GM12878 (cell line): Measurements from ENCODE around the gene MTMR3. TPM values are rescaled to one million over a fixed set of nuclear protein-coding genes. Genes with fewer than 3 reads are reported as not detected.

ENCODE experiments used
- ATAC-seq: fragments of 200-7000 bp; cut with Tn5 transposase; 3 replicates; pipeline ENCODE4 v1.9.1; 2020; ENCODE audit warnings: mild to moderate bottlenecking, moderate library complexity
- BruUV-seq: library from RNA; stranded (reverse); fragments of 400-500 nt; replicated peaks from 2 replicates; lab custom pipeline; 2021; lab: Mats Ljungman, UMichigan
- CTCF ChIA-PET: fragments of 300-600 bp; sonication (Branson Sonifier 250); formaldehyde crosslinking; extraction: SDS; loops from one replicate; lab custom pipeline; 2021; ENCODE audit warnings: inconsistent platforms; lab: Yijun Ruan, JAX
- POLR2A ChIA-PET: fragments of 350-600 bp; formaldehyde crosslinking; extraction: SDS; loops from one replicate; lab custom pipeline; 2021; ENCODE audit warnings: inconsistent platforms; lab: Charles Lee
- RAD21 ChIA-PET: fragments of 300-600 bp; sonication (Branson Sonifier 250); formaldehyde crosslinking; loops from one replicate; lab custom pipeline; 2023; ENCODE audit warnings: antibody characterized with exemption; ENCODE audit not compliant: unreplicated experiment; lab: Charles Lee
- SMC1A ChIA-PET: fragments of 300-600 bp; sonication (Branson Sonifier 250); formaldehyde crosslinking; loops from one replicate; lab custom pipeline; 2023; ENCODE audit not compliant: unreplicated experiment, uncharacterized antibody; lab: Charles Lee
- DNase-seq: peaks from one replicate; pipeline ENCODE4 v3.0.0-alpha.2; 2011; ENCODE audit warnings: low read depth, low spot score
- FAIRE-seq: peaks from 3 replicates; lab custom pipeline; 2011; peaks lifted over from hg19 to GRCh38; lab: Jason Lieb, UNC
- H2AFZ ChIP-seq: 2 replicates; pipeline ENCODE4 v1.6.0; 2011; ENCODE audit warnings: low read depth, low read length, control low read depth; ENCODE audit not compliant: control insufficient read depth
- H3K27ac ChIP-seq: 2 replicates; pipeline ENCODE4 v1.5.1; 2011; ENCODE audit warnings: control low read depth; ENCODE audit not compliant: control insufficient read depth, insufficient read depth
- H3K27me3 ChIP-seq, 2 experiments: replicated peaks in 1 of 2; 2 replicates each; pipeline versions ENCODE4 v1.6.0 to v1.6.1; 2011; ENCODE audit warnings: low read length in 1 of 2; ENCODE audit not compliant: control insufficient read depth in 2 of 2, insufficient read depth in 2 of 2
- H3K36me3 ChIP-seq, 2 experiments: 2 replicates each; pipeline ENCODE4 v1.5.1; 2011; ENCODE audit warnings: low read length in 1 of 2; ENCODE audit not compliant: control insufficient read depth in 2 of 2, insufficient read depth in 2 of 2
- H3K4me1 ChIP-seq: 2 replicates; pipeline ENCODE4 v1.6.1; 2011; ENCODE audit warnings: mild to moderate bottlenecking, low read length, moderate library complexity, mixed read lengths; ENCODE audit not compliant: control insufficient read depth, insufficient read depth
- H3K4me2 ChIP-seq: 2 replicates; pipeline ENCODE4 v1.6.0; 2011; ENCODE audit warnings: control low read depth; ENCODE audit not compliant: control insufficient read depth, insufficient read depth
- H3K4me3 ChIP-seq: fragments of 200-600 bp; sonication (generic); 2 replicates; pipeline ENCODE4 v1.5.1; 2016
- H3K79me2 ChIP-seq: 2 replicates; pipeline ENCODE4 v1.6.0; 2011; ENCODE audit warnings: low read length; ENCODE audit not compliant: control insufficient read depth, insufficient read depth
- H3K9ac ChIP-seq: 2 replicates; pipeline ENCODE4 v1.8.0; 2011; ENCODE audit warnings: low read length, control low read depth, mixed read lengths; ENCODE audit not compliant: control insufficient read depth, insufficient read depth
- H3K9me3 ChIP-seq: replicated peaks from 3 replicates; pipeline ENCODE4 v1.5.1; 2011; ENCODE audit warnings: mild to moderate bottlenecking, low read length; ENCODE audit not compliant: control insufficient read depth, insufficient read depth
- H4K20me1 ChIP-seq: 2 replicates; pipeline ENCODE4 v1.6.0; 2011; ENCODE audit not compliant: control insufficient read depth, insufficient read depth
- CHD1 ChIP-seq: IDR thresholded peaks from 2 replicates; pipeline ENCODE4 v1.6.1; 2012; ENCODE audit warnings: low read depth, low read length, improper control_type of control experiment
- PAX5 ChIP-seq: IDR thresholded peaks from 2 replicates; pipeline ENCODE4 v1.6.1; 2011; ENCODE audit warnings: low read depth, low read length, borderline replicate concordance
- RAD21 ChIP-seq: IDR thresholded peaks from 2 replicates; pipeline ENCODE4 v1.6.1; 2011; ENCODE audit warnings: mild to moderate bottlenecking, low read depth, low read length, moderate library complexity; ENCODE audit not compliant: insufficient read depth
- RBBP5 ChIP-seq: fragments of 200-600 bp; sonication (generic); conservative IDR thresholded peaks from 2 replicates; pipeline ENCODE4 v1.6.1; 2016
- RCOR1 ChIP-seq: conservative IDR thresholded peaks from 2 replicates; pipeline ENCODE4 v1.6.1; 2012; ENCODE audit warnings: low read depth, low read length, improper control_type of control experiment
- TCF12 ChIP-seq: IDR thresholded peaks from 2 replicates; pipeline ENCODE4 v1.6.1; 2011; ENCODE audit warnings: low read depth, mild to moderate bottlenecking, low read length
- WGBS: methylation state at CpG from one replicate; pipeline ENCODE4 v1.1.6; 2016; ENCODE audit warnings: low lambda C conversion rate; ENCODE audit not compliant: insufficient replicate concordance, insufficient coverage; ENCODE audit errors: missing lambda C conversion rate; 5-methylcytosine and 5-hydroxymethylcytosine counted together
- in situ Hi-C: fragments of 300-500 bp; cut with MboI; formaldehyde crosslinking; loops from 9 replicates; pipeline ENCODE4 v1.14.3; 2018; ENCODE audit warnings: mixed read lengths
- intact Hi-C: fragments of 100-400 bp; cut with micrococcal nuclease; formaldehyde crosslinking; loops from one replicate; pipeline ENCODE4 v1.14.2; 2022; ENCODE audit not compliant: unreplicated experiment
- polyA plus RNA-seq, 11 experiments: library from polyadenylated mRNA; depleted of rRNA in 4 of 11; unstranded in 6 of 11; stranded (reverse) in 5 of 11; fragments of >200 nt; fragmentation: Nextera tagmentation in 4 of 11; fragmentation: Illumina TruSeq in 1 of 11; extraction: Ambion mirVana in 4 of 11; extraction: Trizol in 1 of 11; gene quantifications; 1 replicate in 1 of 11; 2 replicates in 10 of 11; pipeline versions ENCODE4 v1.2.1 to v1.2.3, GENCODE V29; 2011 to 2016; ENCODE audit warnings: inconsistent platforms in 2 of 11, missing spikeins in 2 of 11, low read depth in 1 of 11
- total RNA-seq, 4 experiments: library from RNA; depleted of rRNA in 3 of 4; stranded (reverse); fragments of >200 nt in 3 of 4; fragmentation: Illumina TruSeq in 1 of 4; extraction: Trizol in 1 of 4; gene quantifications; 2 replicates each; pipeline versions ENCODE4 v1.2.1 to v1.2.3, GENCODE V29; 2013 to 2021
- TF ChIP-seq, protein P1 (sequence below): fragments of 450-650 bp; IDR thresholded peaks from 2 replicates; pipeline ENCODE4 v1.6.1; 2017; ENCODE audit warnings: mild to moderate bottlenecking, moderate library complexity
- TF ChIP-seq, protein P2 (sequence below): fragments of 450-650 bp; IDR thresholded peaks from 2 replicates; pipeline ENCODE4 v1.6.1; 2017; ENCODE audit warnings: mild to moderate bottlenecking, low read depth, inconsistent platforms; ENCODE audit not compliant: poor library complexity, severe bottlenecking

Gene MTMR3
- total and polyA plus RNA-seq, 10 of the 15 experiments (the other 5 are each of a cell fraction or from before 2014, with no cell fraction given), result 1.4 to 23.7 (median 10.6) TPM

DNA sequence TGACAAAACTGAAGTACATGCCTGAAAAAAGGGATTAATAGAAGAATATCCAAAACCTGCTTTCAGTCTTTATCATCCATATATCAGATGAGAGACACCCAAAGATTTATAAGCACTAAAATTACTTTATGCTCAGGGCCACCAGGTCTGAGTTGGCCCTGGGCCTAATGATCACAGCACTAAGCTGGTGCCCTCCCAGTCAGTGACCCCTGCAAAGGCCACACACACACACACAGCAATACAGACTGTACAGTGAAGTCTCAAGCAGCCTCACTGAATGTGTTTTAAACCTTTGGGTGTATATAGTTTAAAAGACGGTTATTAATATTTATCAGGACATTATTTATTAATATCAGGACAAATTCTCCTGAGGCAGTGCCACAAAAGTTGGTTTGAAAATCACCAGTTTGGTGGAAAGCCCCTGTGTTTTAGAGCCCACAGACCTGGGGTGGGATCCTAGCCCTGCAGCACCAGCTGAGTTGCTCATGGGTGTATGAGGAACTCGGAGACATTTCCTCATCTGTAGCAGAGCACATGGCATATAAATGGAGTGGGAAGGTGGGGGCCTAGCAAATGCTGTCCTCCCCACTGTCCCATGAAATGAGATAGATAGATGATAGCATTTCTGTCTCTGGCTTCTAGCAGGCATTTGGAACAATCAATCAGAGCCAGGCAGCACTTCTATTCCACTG, 148.9 kb downstream of the MTMR3 start:
- no peaks in the 10 kb centered on the region for H4K20me1 ChIP-seq
- CTCF ChIA-PET, result interaction anchor here (1.0 to 1.4 kb wide), 2 partner anchors 27 to 56 kb away, joined by 3 to 4 read pairs; no protein-coding TSS in a partner anchor
- no peaks in the 10 kb centered on the region for H3K27me3 ChIP-seq
- no peak for DNase-seq
- RAD21 ChIA-PET, result interaction anchor here (2.3 kb wide), 1 partner anchor 46 kb away, joined by 7 read pairs; no protein-coding TSS in a partner anchor
- POLR2A ChIA-PET, result no interaction called here
- no peaks in the 10 kb centered on the region for H3K4me1 ChIP-seq
- no peak overlapping the region for H3K4me2 ChIP-seq
- in situ Hi-C loops (no loop called here), intact Hi-C loops (no loop called here)
- no peaks in the 10 kb centered on the region for H3K79me2 ChIP-seq
- WGBS, result 98% methylated on average over 2 of the region's 2 CpGs
- H2AFZ ChIP-seq, result no peak overlapping the region
- BruUV-seq, result no TSS peak
- no peak for FAIRE-seq
- H3K27ac ChIP-seq, result no peak overlapping the region
- no peaks in the 10 kb centered on the region for H3K9me3 ChIP-seq
- SMC1A ChIA-PET, result no interaction called here
- TF ChIP-seq TCF12 (no peak), RCOR1 (no peak), RAD21 (no peak), CHD1 (no peak), RBBP5 (no peak), PAX5 (no peak)
- TF ChIP-seq, protein P1, sequence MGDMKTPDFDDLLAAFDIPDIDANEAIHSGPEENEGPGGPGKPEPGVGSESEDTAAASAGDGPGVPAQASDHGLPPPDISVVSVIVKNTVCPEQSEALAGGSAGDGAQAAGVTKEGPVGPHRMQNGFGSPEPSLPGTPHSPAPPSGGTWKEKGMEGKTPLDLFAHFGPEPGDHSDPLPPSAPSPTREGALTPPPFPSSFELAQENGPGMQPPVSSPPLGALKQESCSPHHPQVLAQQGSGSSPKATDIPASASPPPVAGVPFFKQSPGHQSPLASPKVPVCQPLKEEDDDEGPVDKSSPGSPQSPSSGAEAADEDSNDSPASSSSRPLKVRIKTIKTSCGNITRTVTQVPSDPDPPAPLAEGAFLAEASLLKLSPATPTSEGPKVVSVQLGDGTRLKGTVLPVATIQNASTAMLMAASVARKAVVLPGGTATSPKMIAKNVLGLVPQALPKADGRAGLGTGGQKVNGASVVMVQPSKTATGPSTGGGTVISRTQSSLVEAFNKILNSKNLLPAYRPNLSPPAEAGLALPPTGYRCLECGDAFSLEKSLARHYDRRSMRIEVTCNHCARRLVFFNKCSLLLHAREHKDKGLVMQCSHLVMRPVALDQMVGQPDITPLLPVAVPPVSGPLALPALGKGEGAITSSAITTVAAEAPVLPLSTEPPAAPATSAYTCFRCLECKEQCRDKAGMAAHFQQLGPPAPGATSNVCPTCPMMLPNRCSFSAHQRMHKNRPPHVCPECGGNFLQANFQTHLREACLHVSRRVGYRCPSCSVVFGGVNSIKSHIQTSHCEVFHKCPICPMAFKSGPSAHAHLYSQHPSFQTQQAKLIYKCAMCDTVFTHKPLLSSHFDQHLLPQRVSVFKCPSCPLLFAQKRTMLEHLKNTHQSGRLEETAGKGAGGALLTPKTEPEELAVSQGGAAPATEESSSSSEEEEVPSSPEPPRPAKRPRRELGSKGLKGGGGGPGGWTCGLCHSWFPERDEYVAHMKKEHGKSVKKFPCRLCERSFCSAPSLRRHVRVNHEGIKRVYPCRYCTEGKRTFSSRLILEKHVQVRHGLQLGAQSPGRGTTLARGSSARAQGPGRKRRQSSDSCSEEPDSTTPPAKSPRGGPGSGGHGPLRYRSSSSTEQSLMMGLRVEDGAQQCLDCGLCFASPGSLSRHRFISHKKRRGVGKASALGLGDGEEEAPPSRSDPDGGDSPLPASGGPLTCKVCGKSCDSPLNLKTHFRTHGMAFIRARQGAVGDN, result no peak
- TF ChIP-seq, protein P2, sequence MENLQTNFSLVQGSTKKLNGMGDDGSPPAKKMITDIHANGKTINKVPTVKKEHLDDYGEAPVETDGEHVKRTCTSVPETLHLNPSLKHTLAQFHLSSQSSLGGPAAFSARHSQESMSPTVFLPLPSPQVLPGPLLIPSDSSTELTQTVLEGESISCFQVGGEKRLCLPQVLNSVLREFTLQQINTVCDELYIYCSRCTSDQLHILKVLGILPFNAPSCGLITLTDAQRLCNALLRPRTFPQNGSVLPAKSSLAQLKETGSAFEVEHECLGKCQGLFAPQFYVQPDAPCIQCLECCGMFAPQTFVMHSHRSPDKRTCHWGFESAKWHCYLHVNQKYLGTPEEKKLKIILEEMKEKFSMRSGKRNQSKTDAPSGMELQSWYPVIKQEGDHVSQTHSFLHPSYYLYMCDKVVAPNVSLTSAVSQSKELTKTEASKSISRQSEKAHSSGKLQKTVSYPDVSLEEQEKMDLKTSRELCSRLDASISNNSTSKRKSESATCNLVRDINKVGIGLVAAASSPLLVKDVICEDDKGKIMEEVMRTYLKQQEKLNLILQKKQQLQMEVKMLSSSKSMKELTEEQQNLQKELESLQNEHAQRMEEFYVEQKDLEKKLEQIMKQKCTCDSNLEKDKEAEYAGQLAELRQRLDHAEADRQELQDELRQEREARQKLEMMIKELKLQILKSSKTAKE, result no peak
- no peak overlapping the region for H3K4me3 ChIP-seq
- H3K9ac ChIP-seq, result no peak overlapping the region
- peaks cover 0 to 2% of the 10 kb centered on the region in 2 experiments; a peak in 1 of 4 replicates for H3K36me3 ChIP-seq
- ATAC-seq, result no peak
